AG08396 (cell line): ENCODE results near the gene LINGO3.

Experiments
- DNase-seq: peaks from one replicate; pipeline ENCODE4 v3.0.0; 2012; ENCODE audit warnings: low spot score, mixed read lengths

The LINGO3 gene

DNA sequence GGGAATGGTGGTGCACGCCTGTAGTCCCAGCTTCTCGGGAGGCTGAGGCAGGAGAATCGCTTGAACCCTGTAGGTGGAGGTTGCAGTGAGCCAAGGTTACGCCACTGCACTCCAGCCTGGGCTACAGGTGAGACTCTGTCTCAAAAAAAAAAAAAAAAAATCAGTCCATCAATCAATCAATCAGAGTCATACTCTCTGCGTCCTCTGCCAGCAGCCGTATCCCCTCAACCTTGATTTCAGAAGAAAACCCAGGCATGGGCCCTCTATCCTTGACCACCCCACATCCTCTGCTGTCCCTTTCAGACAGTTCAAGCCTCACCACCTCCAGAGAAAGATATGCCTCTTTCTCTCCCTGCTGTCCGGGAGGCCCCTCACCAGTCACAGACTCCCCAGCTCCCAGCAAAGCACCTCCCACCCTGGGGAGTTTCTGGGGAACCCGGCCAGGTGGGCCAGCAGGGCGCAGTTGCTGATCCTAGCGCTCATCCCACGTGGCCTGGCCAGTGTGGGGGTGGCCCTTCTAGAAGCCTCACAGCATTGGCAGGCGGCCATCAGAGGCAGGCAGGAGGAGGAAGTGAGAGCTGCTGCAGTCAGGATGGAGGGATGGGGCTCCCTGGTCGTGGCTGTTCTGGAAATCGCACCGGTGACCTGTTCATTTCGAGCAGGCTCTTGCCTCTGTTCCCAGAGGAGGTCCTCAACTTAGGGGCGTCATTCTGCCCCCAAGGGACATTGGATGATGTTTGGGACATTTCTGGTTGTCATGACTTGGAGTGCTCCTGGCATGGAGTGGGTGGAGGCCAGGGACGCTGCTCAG, 41.6 kb downstream of the LINGO3 start:
- DNase-seq = peak; percentile 77

DNA sequence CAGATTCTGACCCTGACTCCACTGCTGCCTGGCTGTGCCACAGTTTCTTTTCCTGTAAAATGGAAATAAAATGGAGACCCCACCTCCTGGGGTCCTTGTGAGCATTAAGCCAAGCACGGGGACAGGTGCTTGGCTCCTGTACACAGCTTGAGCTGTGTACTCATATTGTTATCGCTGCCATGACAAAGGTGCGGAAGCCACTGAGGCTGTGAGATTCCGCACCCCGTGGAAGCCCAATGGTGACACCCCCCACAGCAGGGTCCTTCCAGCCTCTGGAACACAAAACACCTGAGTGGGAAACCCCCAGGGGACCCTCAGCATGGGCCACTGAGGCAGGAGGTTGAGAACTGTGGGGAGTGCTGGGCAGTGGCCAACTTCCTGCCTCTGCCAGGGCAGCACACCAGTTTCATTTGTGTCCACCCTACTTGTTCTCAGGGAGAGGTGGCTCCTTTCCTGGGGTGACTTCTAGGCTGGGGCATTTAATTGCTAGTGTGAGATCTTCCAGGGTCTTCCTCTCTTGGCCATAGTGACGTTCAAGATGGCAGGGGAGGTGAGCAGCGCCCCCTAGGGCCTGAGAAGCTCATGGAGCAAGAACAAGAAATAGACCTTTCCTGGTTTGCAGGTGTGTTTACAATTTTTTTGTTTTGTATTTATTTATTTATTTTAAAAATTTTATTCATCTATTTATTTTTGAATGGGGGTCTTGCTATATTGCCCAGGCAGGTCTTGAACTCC, 46.3 kb downstream of the LINGO3 start:
- no peak for DNase-seq

DNA sequence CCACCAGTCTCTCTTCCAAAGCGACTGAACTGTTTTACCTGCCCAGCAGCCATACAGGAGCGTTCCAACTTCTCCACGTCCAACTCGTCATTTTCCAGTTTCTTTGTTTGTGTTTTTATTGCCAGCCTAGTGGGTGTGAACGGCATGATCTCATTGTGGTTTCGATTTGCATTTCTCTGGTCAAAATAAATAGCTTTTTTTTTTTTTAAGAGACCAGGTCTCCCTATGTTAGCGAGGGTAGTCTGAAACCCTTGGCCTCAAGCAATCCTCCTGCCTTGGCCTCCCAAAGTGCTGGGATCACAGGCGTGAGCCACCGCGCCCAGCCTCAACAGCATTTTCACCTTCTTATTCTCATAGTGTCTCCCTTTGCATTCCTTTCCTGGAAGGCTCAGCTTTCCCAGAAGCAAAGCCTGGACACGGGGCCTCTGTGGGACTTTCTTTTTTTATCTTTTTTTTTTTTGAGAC, 47.6 kb downstream of the LINGO3 start:
- no peak for DNase-seq

DNA sequence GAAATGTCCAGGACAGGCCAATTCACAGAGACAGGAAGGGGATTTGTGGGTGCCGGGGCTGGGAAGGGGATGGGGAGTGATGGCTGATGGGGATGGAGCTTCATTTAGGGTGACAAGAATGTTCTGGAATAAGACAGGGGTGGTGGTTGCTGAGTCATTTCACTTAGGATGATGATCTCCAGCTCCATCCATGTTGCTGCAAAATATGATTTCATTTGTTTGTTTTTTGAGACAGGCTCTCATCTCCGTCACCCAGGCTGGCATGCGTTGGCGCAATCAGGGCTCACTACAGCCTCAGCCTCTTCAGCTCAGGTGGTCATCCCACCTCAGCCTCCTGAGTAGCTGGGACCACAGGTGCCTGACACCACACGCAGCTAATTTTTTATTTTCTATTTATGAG, 48.6 kb downstream of the LINGO3 start:
- no peak for DNase-seq
